SK-N-MC (cell line): ENCODE data around the gene SLC27A6.

ENCODE experiments used
- EZH2 ChIP-seq: fragments of 200-600 bp; sonication (generic); IDR thresholded peaks from one replicate; pipeline ENCODE4 v1.6.1; 2017; ENCODE audit warnings: antibody characterized with exemption
- FOXP2 ChIP-seq: optimal IDR thresholded peaks from 2 replicates; pipeline ENCODE3; 2011; ENCODE audit warnings: mild to moderate bottlenecking, moderate library complexity; ENCODE audit not compliant: insufficient read depth; ENCODE audit errors: extremely low read length, control extremely low read depth
- POLR2AphosphoS5 ChIP-seq: IDR thresholded peaks from 2 replicates; pipeline ENCODE4 v1.6.1; 2012; ENCODE audit warnings: mild to moderate bottlenecking, low read depth, low read length, borderline replicate concordance

DNA sequence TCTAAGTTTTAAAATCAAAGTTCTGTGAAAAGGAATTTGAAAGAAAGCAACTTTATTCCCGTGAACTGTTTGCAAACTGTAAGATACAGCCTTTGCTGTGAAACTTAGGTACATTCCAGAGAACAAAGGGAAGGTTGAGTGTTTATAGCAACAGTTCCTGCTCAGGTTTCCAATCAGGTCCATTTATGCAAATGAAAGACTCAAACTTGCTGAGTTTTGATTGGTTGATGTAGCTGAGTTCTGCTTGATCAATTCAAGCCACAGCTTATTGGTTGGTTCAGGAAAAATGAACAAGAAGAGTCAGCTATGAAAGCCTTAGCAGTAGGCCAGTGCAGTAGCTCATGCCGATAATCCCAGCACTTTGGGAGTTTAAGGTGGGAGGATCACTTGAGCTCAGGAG lies 37.9 kb downstream of the SLC27A6 start:
- no peak for TF ChIP-seq POLR2AphosphoS5
- TF ChIP-seq EZH2 = no peak
- TF ChIP-seq FOXP2 = no peak
